Panc1 (cell line): ENCODE data around the gene DKK2. TPM values are rescaled to one million over a fixed set of nuclear protein-coding genes. Genes with fewer than 3 reads are reported as not detected.

Experiments
- ATAC-seq: fragments of 200-7000 bp; cut with Tn5 transposase; 2 replicates; pipeline ENCODE4 v1.9.1; 2020; ENCODE audit warnings: mild to moderate bottlenecking, moderate library complexity
- BruUV-seq: library from RNA; stranded (reverse); fragments of 400-500 nt; replicated peaks from 2 replicates; lab custom pipeline; 2021; lab: Mats Ljungman, UMichigan
- CTCF ChIA-PET: fragments of 300-600 bp; sonication (Branson Sonifier 250); formaldehyde crosslinking; loops from one replicate; lab custom pipeline; 2022; ENCODE audit warnings: antibody characterized with exemption; lab: Charles Lee
- POLR2A ChIA-PET: fragments of 300-600 bp; sonication (Branson Sonifier 250); formaldehyde crosslinking; loops from one replicate; lab custom pipeline; 2022; ENCODE audit warnings: antibody characterized with exemption; lab: Charles Lee
- DNase-seq: peaks from one replicate; pipeline ENCODE4 v3.0.0-alpha.2; 2010; ENCODE audit warnings: low read depth, low spot score
- H3K27ac ChIP-seq: 2 replicates; pipeline ENCODE4 v1.5.1; 2011; ENCODE audit warnings: mild to moderate bottlenecking, low read length, inconsistent platforms
- H3K27me3 ChIP-seq: fragments of 200-500 bp; sonication (Bioruptor generic); 2 replicates; pipeline ENCODE4 v1.6.0; 2014; ENCODE audit warnings: low read length, inconsistent platforms; ENCODE audit not compliant: control insufficient read depth, insufficient read depth
- H3K36me3 ChIP-seq: fragments of 200-500 bp; sonication (Bioruptor generic); 2 replicates; pipeline ENCODE4 v1.5.1; 2014; ENCODE audit warnings: inconsistent platforms, mild to moderate bottlenecking, low read length, moderate library complexity; ENCODE audit not compliant: control insufficient read depth, insufficient read depth
- H3K4me1 ChIP-seq: 2 replicates; pipeline ENCODE4 v1.5.1; 2011; ENCODE audit warnings: inconsistent platforms, mild to moderate bottlenecking, low read length, moderate library complexity; ENCODE audit not compliant: control insufficient read depth, insufficient read depth
- H3K4me3 ChIP-seq, 2 experiments: 2 replicates each; pipeline ENCODE4 v1.5.1; 2011 to 2012; ENCODE audit warnings: low read depth in 2 of 2, low read length in 2 of 2, mild to moderate bottlenecking in 2 of 2, inconsistent platforms in 1 of 2, moderate library complexity in 1 of 2
- H3K9me3 ChIP-seq: fragments of 200-500 bp; sonication (Bioruptor generic); 2 replicates; pipeline ENCODE4 v1.5.1; 2014; ENCODE audit warnings: low read depth, mild to moderate bottlenecking, inconsistent platforms, low read length, moderate library complexity; ENCODE audit not compliant: control insufficient read depth, insufficient read depth
- CTCF ChIP-seq: fragments of 450-650 bp; IDR thresholded peaks from 2 replicates; pipeline ENCODE4 v1.5.1; 2017; ENCODE audit warnings: mild to moderate bottlenecking
- POLR2AphosphoS5 ChIP-seq: IDR thresholded peaks from 2 replicates; pipeline ENCODE4 v1.6.1; 2012; ENCODE audit warnings: mild to moderate bottlenecking, low read depth, low read length, moderate library complexity
- REST ChIP-seq, 2 experiments: IDR thresholded peaks; 2 replicates each; pipeline ENCODE4 v1.6.1; 2011 to 2012; ENCODE audit warnings: low read depth in 2 of 2, control low read depth in 1 of 2, low read length in 1 of 2, mild to moderate bottlenecking in 1 of 2, moderate library complexity in 1 of 2; ENCODE audit not compliant: insufficient read depth in 1 of 2
- SIN3A ChIP-seq: IDR thresholded peaks from 2 replicates; pipeline ENCODE4 v1.6.1; 2012; ENCODE audit warnings: low read depth, mild to moderate bottlenecking, low read length, moderate library complexity, borderline replicate concordance; ENCODE audit not compliant: insufficient read depth
- TCF7L2 ChIP-seq: IDR thresholded peaks from 2 replicates; pipeline ENCODE4 v1.6.1; 2011; ENCODE audit warnings: mild to moderate bottlenecking, low read depth, low read length, inconsistent platforms
- in situ Hi-C: cut with HindIII; loops from 2 replicates; pipeline ENCODE4 v1.10.0; 2016; ENCODE audit warnings: low sequenced_read_pairs, low pct_unique_long_range_greater_than_20kb
- intact Hi-C: fragments of 100-400 bp; cut with micrococcal nuclease; formaldehyde crosslinking; loops from one replicate; pipeline ENCODE4 v1.10.0; 2022; ENCODE audit not compliant: unreplicated experiment
- total RNA-seq: library from RNA; stranded (reverse); gene quantifications from one replicate; pipeline ENCODE4 v1.2.1, GENCODE V29; 2021; ENCODE audit not compliant: unreplicated experiment

DKK2 gene
- total RNA-seq, 1 experiment from 2014 or later = not detected

- in situ Hi-C loops = no loop called here
- POLR2A ChIA-PET = no interaction called here
- CTCF ChIA-PET = no interaction called here
- Histone ChIP-seq H3K27ac (no peak overlapping the region), H3K4me1 (no peaks in the 10 kb centered on the region), H3K4me3 (no peak overlapping the region), H3K27me3 (no peaks in the 10 kb centered on the region), H3K9me3 (no peaks in the 10 kb centered on the region), H3K36me3 (no peaks in the 10 kb centered on the region)
- ATAC-seq (no peak), DNase-seq (no peak)
- no peak for TF ChIP-seq CTCF
- TF ChIP-seq TCF7L2 = no peak
- no peak for TF ChIP-seq SIN3A
- no peak for TF ChIP-seq POLR2AphosphoS5
- no peak for TF ChIP-seq REST (IDR thresholded peaks at IDR 0.05; ENCODE audit: insufficient read depth in 1 of 2, low read depth in 2 of 2, low read length in 1 of 2)
- no TSS peak for BruUV-seq
- intact Hi-C loops = no loop called here
These were observed 128.9 kb downstream of the DKK2 start for GRCh38 chr4:106907216-106907615.

GRCh38 chr4:106906728-106907127 lies 129.4 kb downstream of the DKK2 start:
- ChIA-PET CTCF (no interaction called here), POLR2A (no interaction called here)
- no peak overlapping the region for H3K4me3 ChIP-seq
- H3K27me3 ChIP-seq = no peaks in the 10 kb centered on the region
- intact Hi-C loops (no loop called here), in situ Hi-C loops (no loop called here)
- ATAC-seq = no peak
- H3K4me1 ChIP-seq = no peaks in the 10 kb centered on the region
- TF ChIP-seq TCF7L2 (no peak), REST (IDR thresholded peaks at IDR 0.05; ENCODE audit: insufficient read depth in 1 of 2, low read depth in 2 of 2, low read length in 1 of 2) (no peak), CTCF (no peak), SIN3A (no peak), POLR2AphosphoS5 (no peak)
- no peaks in the 10 kb centered on the region for H3K36me3 ChIP-seq
- no peaks in the 10 kb centered on the region for H3K9me3 ChIP-seq
- H3K27ac ChIP-seq = no peak overlapping the region
- no TSS peak for BruUV-seq
- DNase-seq = no peak
